DMS79 treated with DMSO at 0.1 percent for 48 hours (cell line): ENCODE data around the gene MPC2.

Experiments
- DNase-seq: peaks from one replicate; lab custom pipeline; 2025; lab: John Stamatoyannopoulos, UW

MPC2 gene

DNA sequence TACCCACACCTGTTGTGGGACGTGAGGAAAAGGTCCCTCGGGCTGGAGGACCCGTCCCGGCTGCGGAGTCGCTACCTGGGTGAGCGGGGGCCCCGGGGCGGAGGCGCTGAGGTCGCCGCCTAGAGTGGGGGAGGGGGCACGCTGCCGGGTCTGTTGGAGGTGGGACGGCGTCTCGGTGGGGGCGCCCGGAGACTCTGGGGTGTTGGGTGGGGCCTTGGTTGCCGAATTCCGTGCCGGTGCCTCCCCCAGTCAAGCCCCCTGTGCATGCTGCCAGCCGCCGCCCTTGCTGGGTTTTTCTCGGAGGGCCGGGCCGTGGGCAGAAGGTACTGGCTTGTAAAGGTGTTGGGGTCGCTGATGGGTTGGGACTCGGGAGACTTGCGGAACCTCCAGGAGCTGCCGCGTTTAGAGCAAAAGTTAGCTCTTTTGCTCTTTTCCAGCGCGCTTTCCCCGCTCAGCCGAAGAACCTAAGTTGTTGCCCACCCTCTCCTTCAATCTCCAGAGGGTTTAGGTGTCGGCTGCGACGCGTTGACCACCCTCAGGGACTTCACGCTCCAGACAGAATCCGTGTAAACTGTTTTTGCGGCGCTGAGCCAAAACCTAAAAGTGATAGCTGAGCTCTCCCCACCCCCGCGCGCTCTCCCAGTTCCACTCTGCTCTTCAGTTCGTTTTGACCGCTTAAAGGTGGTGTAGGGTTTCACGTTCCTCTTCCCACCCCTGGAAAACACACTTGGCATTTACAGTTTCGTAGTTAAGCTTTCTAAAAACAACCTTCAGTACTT lies at the start of gene MPC2:
Gene MPC2, minus strand, starts transcription at position 143 of the 779 bp plus-strand sequence. CDS start 1,231 bp downstream, outside the sequence.
- peak; percentile 61 for DNase-seq

DNA sequence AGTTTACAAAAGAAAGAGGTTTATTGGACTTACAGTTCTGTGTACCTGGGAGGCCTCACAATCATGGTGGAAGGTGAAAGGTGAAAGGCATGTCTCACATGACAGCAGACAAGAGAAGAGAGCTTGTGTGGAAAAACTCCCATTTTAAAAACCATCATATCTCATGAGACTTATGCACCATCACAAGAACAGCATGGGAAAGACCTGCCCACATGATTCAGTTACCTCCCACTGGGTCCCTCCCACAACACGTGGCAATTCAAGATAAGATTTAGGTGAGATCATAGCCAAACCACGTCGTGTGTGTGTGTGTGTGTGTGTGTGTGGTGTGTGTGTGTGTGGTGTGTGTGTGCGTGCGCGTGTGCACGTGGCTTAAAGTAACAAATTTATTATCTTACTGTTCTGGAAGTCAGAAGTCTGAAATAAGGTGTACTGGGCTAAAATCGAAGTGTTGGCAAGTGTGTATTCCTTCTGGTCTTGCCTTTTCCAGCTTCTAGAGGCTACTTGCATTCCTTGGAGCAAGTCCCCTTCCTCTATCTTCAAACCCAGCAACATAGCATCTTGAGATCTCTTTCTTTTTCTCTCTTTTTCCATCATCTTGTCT lies 48.1 kb upstream of the MPC2 start:
- DNase-seq = no peak

DNA sequence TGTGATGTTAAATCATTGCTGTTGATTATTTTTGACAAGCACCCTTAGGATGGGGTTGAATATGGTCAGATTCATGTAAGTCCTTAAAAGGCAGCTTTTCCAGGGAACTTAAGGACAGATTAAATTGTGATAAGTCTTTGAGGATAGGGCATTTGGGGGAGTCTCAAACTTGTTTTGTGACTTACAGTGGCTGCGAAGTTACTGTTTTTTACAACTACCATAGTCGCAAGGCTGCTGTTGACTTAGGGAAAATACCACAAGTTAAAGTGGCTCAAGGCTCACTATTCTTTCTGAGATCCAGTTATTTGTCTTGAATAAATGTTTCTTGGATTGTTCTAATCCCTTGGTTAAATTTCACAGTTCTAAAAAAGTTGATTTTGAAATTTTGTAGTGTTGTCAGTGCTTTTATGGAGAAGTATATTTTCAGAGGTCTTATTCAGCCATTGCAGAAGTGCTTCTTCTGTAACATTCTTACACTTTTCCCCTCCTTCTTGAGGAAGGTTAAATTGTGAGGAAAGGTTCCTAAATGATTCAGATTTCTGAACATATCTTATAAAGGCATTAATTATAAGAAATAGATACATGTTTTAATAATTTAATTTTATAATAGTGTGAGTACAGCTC lies 47.0 kb upstream of the MPC2 start:
- DNase-seq = no peak

DNA sequence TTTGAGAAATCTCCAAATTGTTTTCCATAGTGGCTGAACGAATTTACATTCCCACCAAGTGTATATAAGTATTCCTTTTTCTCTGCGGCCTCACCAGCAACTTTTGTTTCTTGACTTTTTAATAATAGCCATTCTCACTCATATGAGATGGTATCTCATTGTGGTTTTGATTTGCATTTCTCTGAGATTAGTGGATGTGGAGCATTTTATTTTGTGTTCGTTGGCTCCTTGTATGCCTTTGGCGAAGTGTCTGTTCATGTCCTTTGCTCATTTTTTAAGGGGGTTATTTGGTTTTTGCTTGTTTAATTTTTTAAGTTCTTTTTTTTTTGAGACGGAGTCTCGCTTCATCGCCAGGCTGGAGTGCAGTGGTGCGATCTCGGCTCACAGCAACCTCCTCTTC lies 45.1 kb upstream of the MPC2 start:
- DNase-seq = no peak

DNA sequence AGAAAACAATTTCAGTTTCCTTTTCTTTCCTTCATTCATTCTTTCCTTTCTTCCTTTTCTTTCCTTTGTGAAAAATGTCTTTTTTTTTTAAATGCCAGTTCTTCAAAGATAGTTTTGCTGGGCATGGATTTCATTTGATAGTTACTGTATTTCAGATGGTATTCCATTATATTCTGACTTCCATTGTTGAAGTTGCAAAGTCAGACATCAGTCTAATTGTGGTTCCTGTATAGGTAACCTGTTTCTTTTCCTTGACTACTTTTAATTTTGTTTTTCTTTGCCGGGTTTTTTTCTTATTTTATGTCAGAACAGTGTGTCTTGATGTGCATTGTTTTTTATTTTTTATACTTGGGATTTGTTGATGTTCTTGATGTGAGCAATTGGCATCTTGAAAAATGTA lies 40.4 kb upstream of the MPC2 start:
- no peak for DNase-seq

DNA sequence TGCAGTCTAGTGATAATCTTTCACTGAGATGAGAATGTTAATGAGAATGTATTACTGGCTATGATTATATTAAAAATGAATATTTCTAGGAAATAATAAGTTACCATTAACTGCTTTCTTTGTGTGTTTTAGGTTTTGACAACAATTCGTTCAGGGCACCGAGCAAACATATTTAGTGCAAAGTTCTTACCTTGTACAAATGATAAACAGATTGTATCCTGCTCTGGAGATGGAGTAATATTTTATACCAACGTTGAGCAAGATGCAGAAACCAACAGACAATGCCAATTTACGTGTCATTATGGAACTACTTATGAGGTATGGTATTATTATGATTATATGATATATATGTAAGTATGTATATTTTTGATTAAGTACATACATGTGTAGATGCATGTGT lies 37.8 kb upstream of the MPC2 start:
- DNase-seq = no peak

DNA sequence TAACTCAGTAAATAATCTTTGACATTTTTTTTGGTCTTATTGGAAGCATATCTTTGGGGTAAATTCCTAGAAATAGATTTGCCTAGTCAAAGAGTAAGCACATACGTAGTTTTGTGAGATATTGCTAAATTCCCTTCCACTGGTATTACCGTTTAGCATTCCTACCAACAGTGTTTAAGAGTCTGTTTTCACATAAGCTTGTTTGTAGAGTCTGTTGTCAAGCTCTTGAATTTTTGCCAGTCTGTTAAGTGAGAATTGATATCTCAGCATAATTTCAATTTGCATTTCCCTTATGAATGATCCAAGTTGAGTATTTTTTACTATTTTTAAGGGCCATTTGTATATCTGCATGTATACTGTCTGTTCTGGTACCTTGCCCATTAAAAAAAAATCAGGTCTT lies 37.0 kb upstream of the MPC2 start:
- DNase-seq = no peak

DNA sequence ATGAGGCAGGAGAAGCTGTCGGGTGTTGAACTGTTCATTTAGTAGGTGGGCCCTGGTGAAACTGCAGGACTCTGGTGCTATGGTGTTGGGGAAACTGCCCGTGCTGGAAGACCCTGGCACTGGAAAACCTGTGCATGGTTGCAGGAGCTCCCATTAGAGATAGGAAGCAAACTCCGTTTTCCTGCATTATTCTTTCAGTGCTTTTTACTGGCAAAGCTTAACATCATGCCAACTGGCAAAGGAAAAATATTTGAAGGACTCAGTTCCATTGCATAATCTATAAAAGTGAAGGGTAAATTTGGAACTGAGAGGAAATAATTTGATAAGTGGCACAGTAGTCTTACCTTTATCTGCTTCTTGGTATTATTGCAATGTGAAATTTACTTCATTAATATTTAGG lies 31.7 kb upstream of the MPC2 start:
- no peak for DNase-seq

DNA sequence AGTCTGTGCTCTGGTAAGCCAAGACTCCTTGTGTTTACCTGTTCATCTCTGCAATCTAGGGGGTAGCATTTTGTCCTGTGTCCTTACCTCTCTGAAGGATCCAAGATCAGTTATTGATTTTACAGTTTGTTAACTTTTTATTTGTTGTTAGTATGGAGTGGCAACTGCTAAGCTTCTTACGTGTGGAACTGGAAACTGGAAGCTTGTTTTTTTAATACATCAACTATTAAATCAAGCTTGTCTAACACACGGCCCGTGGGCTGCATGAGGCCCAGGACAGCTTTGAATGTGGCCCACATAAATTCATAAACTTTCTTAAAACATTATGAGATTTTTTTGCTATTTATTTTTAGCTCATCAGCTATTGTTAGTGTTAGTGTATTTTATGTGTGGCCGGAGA lies 29.2 kb upstream of the MPC2 start:
- no peak for DNase-seq

DNA sequence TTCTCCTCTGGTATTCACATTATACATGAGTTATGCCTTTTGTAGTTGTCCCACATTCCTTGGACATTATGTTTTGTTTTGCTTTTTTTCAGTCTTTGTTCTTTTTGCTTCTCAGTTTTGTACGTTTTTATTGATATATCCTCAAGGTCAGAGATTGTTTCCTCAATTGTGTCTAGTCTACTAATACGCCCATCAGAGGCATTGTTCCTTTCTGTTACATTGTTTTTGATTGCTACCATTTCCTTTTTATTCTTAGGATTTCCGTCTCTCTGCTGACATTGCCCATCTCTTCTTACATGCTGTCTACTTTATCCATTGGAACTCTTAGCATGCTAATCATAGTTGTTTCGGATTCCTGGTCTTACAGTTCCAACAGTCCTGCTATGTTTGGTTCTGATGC lies 27.8 kb upstream of the MPC2 start:
- no peak for DNase-seq

DNA sequence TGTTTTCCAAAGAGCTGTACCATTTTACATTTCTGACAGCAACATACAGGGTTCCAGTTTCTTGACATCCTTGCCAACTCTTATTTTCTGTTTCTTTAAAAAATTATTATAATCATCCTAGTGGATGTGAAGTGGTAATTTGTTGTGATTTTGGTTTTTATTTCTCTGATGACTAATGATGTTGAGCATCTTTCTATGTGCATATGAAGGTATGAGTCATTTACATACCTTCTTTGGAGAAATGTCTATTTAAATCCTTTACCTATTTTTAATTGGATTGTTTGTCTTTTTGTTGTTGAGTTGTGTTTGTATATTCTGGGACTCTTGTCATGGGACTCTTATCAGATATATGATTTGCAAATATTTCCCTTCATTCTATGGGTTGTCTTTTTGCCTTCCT lies 20.8 kb upstream of the MPC2 start:
- no peak for DNase-seq

DNA sequence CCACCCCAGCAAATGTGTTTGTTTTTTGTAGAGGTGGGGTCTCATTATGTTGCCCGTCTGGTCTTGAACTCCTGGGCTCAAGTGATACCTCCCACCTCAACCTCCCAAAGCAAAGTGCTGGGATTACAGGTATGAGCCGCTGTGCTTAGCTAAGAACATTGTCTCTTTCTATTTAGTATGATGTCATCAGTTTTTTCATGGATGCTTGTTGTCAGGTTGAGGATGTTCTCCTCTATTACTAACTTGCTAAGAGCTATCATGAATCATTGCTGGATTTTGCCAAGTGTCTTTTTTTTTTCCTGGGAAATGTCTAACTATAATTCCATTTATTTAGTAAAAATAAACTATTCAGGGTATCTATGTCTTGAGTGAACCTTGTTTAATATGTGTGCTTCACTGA lies 19.0 kb upstream of the MPC2 start:
- DNase-seq = no peak

DNA sequence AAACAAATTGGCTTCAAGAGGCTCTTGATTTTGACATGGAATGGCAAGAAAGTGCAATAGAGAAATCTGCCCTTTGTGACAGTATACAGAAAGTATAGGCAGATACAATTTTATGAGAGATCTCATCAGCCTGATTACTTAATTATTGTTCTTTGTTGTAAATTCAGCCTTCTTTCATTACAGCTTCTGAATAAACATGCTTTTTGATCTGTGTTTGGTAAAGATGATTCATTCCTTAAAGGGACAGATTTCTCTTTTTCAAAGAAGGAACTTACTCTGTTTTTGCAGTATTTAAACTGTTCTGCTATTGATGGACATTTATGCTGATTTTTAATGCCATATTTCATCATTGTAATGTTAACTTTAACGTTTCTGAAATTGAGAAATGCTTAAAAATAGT lies 13.7 kb upstream of the MPC2 start:
- no peak for DNase-seq

DNA sequence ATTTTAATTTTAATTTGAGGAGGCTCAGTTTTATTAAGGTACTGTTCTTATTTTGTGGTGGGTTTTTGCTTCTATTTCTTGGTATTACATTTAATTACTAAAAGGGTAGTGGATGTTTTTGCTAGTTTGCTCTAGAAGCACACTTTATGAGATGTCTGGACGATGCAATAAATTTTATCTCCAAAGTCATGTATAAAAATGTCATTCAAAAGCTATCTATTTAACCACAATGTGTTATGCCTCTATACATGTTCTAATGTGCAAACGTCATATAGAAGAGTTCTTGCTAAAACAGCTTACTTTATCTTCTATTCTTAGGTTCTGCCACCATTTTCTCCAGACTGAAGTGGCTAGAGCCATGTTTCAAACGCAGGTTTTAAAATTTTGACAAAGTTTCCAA lies 12.9 kb upstream of the MPC2 start:
- no peak for DNase-seq

DNA sequence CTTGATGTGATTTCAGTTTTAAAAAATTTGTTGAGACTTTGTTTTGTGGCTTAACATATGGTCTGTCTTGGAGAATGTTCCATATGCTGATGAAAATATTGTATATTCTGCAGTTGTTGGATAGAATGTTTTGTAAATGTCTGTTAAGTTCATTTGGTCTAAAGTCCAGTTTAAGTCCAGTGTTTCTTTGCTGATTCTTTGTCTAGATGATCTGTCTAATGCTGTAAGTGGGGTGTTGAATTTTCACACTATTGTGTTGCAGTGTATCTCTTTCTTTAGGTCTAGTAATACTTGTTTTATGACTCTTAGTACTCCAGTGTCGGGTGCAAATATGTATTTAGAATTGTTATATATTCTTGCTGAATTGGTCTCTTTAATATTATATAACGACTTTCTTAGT lies 10.9 kb upstream of the MPC2 start:
- DNase-seq = no peak

DNA sequence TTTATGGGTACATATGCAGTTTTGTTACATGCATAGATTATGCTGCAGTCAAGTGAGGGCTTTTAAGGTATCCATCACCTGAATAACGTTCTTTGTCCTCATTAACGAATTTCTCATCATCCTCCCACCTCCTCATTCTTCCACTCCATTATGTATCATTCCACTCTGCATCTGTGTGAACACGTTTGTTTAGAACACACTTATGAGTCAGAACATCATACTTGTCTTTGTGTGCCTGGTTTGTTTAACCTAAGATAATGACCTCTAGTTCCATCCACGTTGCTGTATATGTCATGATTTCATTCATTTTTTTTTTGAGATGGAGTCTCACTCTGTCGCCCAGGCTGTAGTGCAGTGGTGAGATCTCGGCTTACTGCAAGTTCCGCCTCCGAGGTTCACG lies 6.7 kb upstream of the MPC2 start:
- DNase-seq = no peak

DNA sequence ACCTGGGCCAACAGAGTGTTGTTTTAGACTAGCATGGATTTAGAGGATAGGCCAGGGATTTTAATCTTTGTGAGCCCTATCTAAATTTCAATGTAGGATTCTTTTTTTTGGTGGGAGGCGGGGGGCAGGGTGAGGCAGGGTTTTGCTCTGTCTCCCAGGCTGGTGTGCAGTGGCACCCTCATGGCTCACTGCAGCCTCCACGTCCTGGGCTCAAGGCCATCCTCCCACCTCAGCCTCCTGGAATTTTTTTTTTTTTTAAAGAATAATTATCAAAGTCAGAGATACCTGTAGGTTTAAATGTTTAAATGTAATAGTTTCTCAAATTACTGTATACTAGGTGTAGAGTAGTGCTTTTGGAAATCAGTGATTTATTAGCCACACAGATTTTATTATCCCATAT lies 3.4 kb upstream of the MPC2 start:
- no peak for DNase-seq

DNA sequence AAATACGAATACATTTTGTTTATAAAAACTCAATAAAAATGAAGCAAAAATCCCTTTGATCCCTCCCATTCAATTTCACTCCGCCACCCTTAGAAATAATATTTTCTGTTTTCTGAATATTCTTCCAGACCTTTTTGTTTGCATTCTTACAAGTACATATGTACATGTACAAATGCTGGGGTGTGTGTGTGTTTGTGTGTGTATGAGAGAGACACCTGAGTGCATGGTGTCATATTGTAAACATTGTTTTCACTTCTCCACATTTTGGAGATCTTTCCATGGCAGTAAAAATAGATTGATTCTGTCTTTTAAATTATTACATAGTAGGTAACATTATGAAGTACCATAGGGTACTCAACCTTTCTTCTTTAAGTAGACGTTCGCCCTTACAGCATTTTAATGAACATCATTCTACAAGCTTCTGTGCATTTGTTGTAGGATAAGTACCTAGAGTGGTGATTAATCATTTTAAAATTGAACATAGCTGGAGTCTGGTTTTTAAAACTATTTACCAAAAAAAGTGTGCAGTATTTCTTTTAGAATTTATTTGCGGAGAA lies 1.3 kb upstream of the MPC2 start:
- DNase-seq = no peak

DNA sequence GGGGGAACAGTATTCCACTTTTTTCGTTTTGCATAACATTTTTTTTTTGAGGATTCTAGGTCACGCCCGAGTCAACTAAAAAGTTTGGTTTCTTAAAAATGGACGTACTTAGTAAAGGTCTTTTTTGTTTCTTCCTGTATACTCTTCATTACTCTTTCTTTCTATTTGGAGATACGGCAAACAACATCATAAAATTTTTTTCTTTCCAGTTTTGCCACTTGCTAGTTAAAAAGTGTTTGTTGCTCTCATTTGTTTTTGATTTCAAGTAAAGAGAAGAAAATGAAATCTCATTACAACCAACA lies 788 bp upstream of the MPC2 start:
- no peak for DNase-seq

DNA sequence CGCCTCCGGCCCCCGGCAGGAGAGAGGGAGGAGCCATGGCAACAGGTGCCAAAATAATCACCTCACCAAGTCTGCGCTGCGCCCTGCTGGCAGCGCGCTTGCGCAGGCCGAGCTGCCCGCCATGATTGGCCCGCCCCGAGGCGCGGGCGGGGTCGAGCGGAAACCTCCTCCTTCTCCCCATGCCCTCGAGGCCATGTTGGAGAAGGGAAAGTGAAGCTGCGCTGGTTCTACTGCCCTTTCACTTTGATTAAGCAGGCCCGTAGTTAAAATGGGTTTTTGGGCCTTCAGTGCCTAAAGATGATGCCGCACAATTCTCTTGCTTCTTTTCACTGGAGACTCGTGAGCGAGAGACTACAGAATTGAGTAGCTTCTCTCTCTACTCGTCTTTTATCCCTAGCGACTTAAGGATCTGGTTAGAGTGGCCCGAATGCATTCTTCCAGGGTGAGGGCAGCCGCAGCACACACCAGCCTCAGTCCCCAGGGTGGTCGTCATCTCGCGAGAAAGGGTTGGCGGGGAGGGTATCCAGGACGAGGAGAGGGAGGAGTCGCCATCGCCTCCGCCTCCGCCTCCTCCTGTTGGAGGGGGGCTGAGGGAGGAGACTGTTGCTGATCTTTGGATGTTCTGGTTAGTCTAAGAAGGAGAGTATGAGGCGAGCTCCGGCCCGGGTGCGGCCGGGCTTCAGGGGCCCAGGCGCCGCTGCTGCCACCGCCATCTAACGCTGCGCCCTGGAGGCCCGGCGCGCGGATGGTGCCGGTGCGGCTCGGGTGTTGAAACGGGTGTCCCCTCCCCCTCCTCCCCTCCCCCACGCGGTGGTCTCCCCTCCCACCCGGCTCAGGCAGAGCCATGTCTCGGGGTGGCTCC lies 573 bp downstream of the MPC2 start, which contains the start of gene DCAF6:
Gene DCAF6, plus strand, starts transcription at position 616 of the 862 bp plus-strand sequence. Its CDS starts 229 bp downstream, at position 845.
- DNase-seq = peak; percentile 95

DNA sequence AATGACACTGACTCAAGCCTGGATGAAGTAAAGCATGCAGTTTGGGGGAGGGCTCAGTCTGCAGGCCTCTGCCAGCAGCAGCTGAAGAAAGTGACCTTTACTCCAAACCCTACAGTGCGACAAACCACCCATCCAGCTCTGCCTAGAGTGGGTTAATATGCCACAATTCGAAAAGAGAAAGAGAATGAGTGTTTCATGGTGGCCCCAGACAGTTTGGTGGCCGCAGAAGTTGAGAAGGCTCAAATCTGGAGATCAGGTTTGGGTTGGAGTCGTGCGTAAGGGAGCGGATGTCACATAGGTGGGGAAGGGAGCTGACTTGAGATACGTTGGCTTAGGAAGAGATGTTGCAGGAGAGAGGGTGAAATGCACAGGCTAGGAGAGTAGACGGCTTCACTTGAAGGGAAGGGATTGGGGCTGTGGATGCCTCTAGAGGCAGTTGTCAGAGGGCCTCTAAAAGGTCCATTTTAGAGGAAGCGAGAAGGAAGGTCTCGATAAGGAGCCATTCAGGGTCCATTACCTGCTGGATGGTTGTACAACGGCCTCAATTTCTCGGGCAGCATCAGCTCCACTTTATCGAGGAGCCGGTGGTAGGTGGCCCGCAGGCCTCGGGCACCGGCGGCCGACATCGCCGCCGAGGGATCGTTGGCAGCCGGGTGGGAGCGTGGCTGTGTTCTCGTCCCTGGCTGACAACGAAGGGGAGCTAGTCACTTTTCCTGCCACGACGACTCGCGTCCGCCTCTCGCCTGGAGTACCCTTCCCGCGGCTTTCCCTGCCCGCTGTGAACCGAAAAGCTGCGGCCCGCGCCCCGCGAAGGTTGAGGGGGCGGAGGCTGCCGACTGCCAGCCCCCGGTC lies 1.4 kb downstream of the MPC2 start:
- DNase-seq = peak; percentile 56
